HepG2 (cell line): ENCODE measurements around the gene LLGL1. TPM values are rescaled to one million over a fixed set of nuclear protein-coding genes. Genes with fewer than 3 reads are reported as not detected.
A peak's percentile ranks its signal among the peaks of the same experiment; 100 is the strongest.

Source experiments
- GPN1 ChIP-seq: sonication (generic); formaldehyde crosslinking; IDR thresholded peaks from 2 replicates; pipeline ENCODE4 v1.5.1; 2020; ENCODE audit warnings: missing genetic modification reagents, borderline replicate concordance
- HNRNPL ChIP-seq: fragments of 200-400 bp; formaldehyde crosslinking; IDR thresholded peaks from 2 replicates; pipeline ENCODE4 v1.6.1; 2017; ENCODE audit warnings: mild to moderate bottlenecking, low read depth, low read length
- JARID2 ChIP-seq: sonication (generic); formaldehyde crosslinking; IDR thresholded peaks from 2 replicates; pipeline ENCODE4 v1.8.1; 2023; ENCODE audit warnings: missing genetic modification reagents, inconsistent platforms; ENCODE audit not compliant: insufficient replicate concordance
- JUN ChIP-seq: sonication (generic); formaldehyde crosslinking; IDR thresholded peaks from 2 replicates; pipeline ENCODE4 v1.4.0; 2020; ENCODE audit warnings: mild to moderate bottlenecking, missing genetic modification reagents
- KDM5B ChIP-seq: sonication (generic); formaldehyde crosslinking; IDR thresholded peaks from 2 replicates; pipeline ENCODE4 v1.4.0; 2020; ENCODE audit warnings: missing genetic modification reagents, mild to moderate bottlenecking, borderline replicate concordance
- KLF12 ChIP-seq: sonication (generic); formaldehyde crosslinking; IDR thresholded peaks from 2 replicates; pipeline ENCODE4 v1.4.0; 2020; ENCODE audit warnings: missing genetic modification reagents, borderline replicate concordance
- MAZ ChIP-seq, 2 experiments: sonication (generic) in 1 of 2; formaldehyde crosslinking in 1 of 2; IDR thresholded peaks; 2 replicates each; pipeline versions ENCODE4 v1.5.0 to v1.6.1; 2012 to 2020; ENCODE audit warnings: low read depth in 2 of 2, mild to moderate bottlenecking in 2 of 2, borderline replicate concordance in 1 of 2, improper control_type of control experiment in 1 of 2, low read length in 1 of 2, missing genetic modification reagents in 1 of 2, moderate library complexity in 1 of 2
- MEIS1 ChIP-seq: sonication (generic); formaldehyde crosslinking; IDR thresholded peaks from 2 replicates; pipeline ENCODE4 v1.9.0; 2021; ENCODE audit warnings: mild to moderate bottlenecking, missing genetic modification reagents, moderate library complexity, borderline replicate concordance
- MTA3 ChIP-seq: sonication (generic); formaldehyde crosslinking; IDR thresholded peaks from 2 replicates; pipeline ENCODE4 v1.4.0; 2020; ENCODE audit warnings: missing genetic modification reagents
- NFKBIZ ChIP-seq: IDR thresholded peaks from 2 replicates; pipeline ENCODE4 v1.6.1; 2018; ENCODE audit warnings: missing genetic modification reagents, missing compliant biosample characterization
- NFYB ChIP-seq: sonication (generic); formaldehyde crosslinking; IDR thresholded peaks from 2 replicates; pipeline ENCODE4 v1.4.0; 2020; ENCODE audit warnings: missing genetic modification reagents
- POLR2G ChIP-seq: fragments of 200-400 bp; formaldehyde crosslinking; IDR thresholded peaks from 2 replicates; pipeline ENCODE4 v1.6.1; 2018; ENCODE audit warnings: mild to moderate bottlenecking, low read depth, low read length, moderate library complexity
- SALL1 ChIP-seq: sonication (generic); formaldehyde crosslinking; IDR thresholded peaks from 2 replicates; pipeline ENCODE4 v1.8.0; 2022; ENCODE audit warnings: mild to moderate bottlenecking, missing genetic modification reagents
- SRSF1 ChIP-seq: fragments of 200-400 bp; formaldehyde crosslinking; optimal IDR thresholded peaks from 2 replicates; pipeline ENCODE3; 2017; ENCODE audit warnings: mild to moderate bottlenecking, low read depth, low read length, moderate library complexity
- TBL1XR1 ChIP-seq: fragments of 150-350 bp; IDR thresholded peaks from 2 replicates; pipeline ENCODE4 v1.6.1; 2014; ENCODE audit warnings: borderline replicate concordance, low read length; ENCODE audit not compliant: partially characterized antibody
- TCF12 ChIP-seq, 2 experiments: fragments of 450-650 bp in 1 of 2; sonication (generic) in 1 of 2; formaldehyde crosslinking in 1 of 2; IDR thresholded peaks; 2 replicates each; pipeline versions ENCODE4 v1.6.1 to v1.8.0; 2017 to 2022; ENCODE audit warnings: antibody characterized with exemption in 1 of 2, mild to moderate bottlenecking in 1 of 2, missing genetic modification reagents in 1 of 2, moderate library complexity in 1 of 2
- TEAD2 ChIP-seq: sonication (generic); formaldehyde crosslinking; IDR thresholded peaks from 2 replicates; pipeline ENCODE4 v1.9.0; 2021; ENCODE audit warnings: missing genetic modification reagents
- TOE1 ChIP-seq: sonication (generic); formaldehyde crosslinking; IDR thresholded peaks from 2 replicates; pipeline ENCODE4 v1.4.0; 2020; ENCODE audit warnings: mild to moderate bottlenecking, missing genetic modification reagents
- ZC3H13 ChIP-seq: sonication (generic); formaldehyde crosslinking; IDR thresholded peaks from 2 replicates; pipeline ENCODE4 v1.8.1; 2023; ENCODE audit warnings: mild to moderate bottlenecking, missing genetic modification reagents, moderate library complexity
- ZFP90 ChIP-seq: sonication (generic); formaldehyde crosslinking; IDR thresholded peaks from 2 replicates; pipeline ENCODE4 v1.8.0; 2022; ENCODE audit warnings: missing genetic modification reagents, mild to moderate bottlenecking, inconsistent platforms, borderline replicate concordance
- ZKSCAN5 ChIP-seq: sonication (generic); formaldehyde crosslinking; IDR thresholded peaks from 2 replicates; pipeline ENCODE4 v1.5.1; 2020; ENCODE audit warnings: mild to moderate bottlenecking, missing genetic modification reagents
- ZNF143 ChIP-seq: sonication (generic); formaldehyde crosslinking; IDR thresholded peaks from 2 replicates; pipeline ENCODE4 v1.4.0; 2020; ENCODE audit warnings: missing genetic modification reagents
- ZNF160 ChIP-seq: sonication (generic); formaldehyde crosslinking; IDR thresholded peaks from 2 replicates; pipeline ENCODE4 v1.8.0; 2022; ENCODE audit warnings: mild to moderate bottlenecking, inconsistent platforms, missing genetic modification reagents
- ZNF234 ChIP-seq: sonication (generic); formaldehyde crosslinking; conservative IDR thresholded peaks from 2 replicates; pipeline ENCODE4 v1.5.1; 2020; ENCODE audit warnings: mild to moderate bottlenecking, missing genetic modification reagents
- ZNF329 ChIP-seq: sonication (generic); formaldehyde crosslinking; IDR thresholded peaks from 2 replicates; pipeline ENCODE4 v1.9.0; 2021; ENCODE audit warnings: low read depth, mild to moderate bottlenecking, missing genetic modification reagents
- ZNF501 ChIP-seq: sonication (generic); formaldehyde crosslinking; IDR thresholded peaks from 2 replicates; pipeline ENCODE4 v1.5.1; 2020; ENCODE audit warnings: mild to moderate bottlenecking, moderate library complexity, missing genetic modification reagents
- ZNF562 ChIP-seq: sonication (generic); formaldehyde crosslinking; IDR thresholded peaks from 2 replicates; pipeline ENCODE4 v1.8.0; 2022; ENCODE audit warnings: missing genetic modification reagents, borderline replicate concordance
- ZNF768 ChIP-seq: sonication (generic); formaldehyde crosslinking; IDR thresholded peaks from 2 replicates; pipeline ENCODE4 v1.4.0; 2020; ENCODE audit warnings: missing genetic modification reagents
- ZSCAN12 ChIP-seq: sonication (generic); formaldehyde crosslinking; IDR thresholded peaks from 2 replicates; pipeline ENCODE4 v1.9.0; 2021; ENCODE audit warnings: mild to moderate bottlenecking, missing genetic modification reagents
- polyA plus RNA-seq, 8 experiments: library from polyadenylated mRNA; depleted of rRNA in 3 of 8; stranded (reverse) in 7 of 8; unstranded in 1 of 8; fragments of >200 nt; fragmentation: Illumina TruSeq in 4 of 8; extraction: Trizol in 4 of 8; gene quantifications; 2 replicates each; pipeline versions ENCODE4 v1.2.1 to v1.2.3, GENCODE V29; 2011 to 2016; ENCODE audit warnings: low read depth in 4 of 8, missing spikeins in 1 of 8, mixed read lengths in 1 of 8; ENCODE audit not compliant: insufficient read depth in 1 of 8
- total RNA-seq, 5 experiments: library from RNA; depleted of rRNA; stranded (reverse); fragments of >200 nt; fragmentation: Illumina TruSeq; extraction: Trizol; gene quantifications; 2 replicates each; pipeline ENCODE4 v1.2.3, GENCODE V29; 2016; ENCODE audit warnings: low read depth in 1 of 5
- TF ChIP-seq, protein P1 (sequence below): fragments of 450-650 bp; IDR thresholded peaks from 2 replicates; pipeline ENCODE4 v1.6.1; 2017
- TF ChIP-seq, protein P2 (sequence below): IDR thresholded peaks from 2 replicates; pipeline ENCODE4 v1.6.1; 2016; ENCODE audit warnings: mild to moderate bottlenecking, missing biosample characterization, missing genetic modification reagents

LLGL1 gene
- total and polyA plus RNA-seq, 2 of the 13 experiments (the other 11 are each of a cell fraction or from before 2014, with no cell fraction given): 15.0 to 15.3 TPM

DNA sequence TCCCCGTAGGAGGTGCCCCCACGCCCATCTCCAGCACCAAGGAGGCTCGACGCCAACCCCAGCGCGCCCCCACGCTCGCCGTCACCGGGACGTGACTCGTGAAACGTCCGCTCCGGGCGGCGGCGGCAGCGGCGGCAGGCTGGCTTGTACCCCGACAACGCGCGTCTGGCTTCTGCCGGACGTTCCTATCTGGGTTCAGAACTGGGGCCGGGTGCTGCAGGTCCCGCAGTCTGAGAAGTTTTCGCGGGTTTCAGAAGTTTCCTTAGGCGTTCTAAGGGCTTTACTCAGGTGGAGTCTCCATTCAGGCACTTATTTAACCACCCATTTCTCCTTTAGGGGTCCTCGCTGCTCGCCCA is 42.5 kb upstream of the LLGL1 start (continued):
- TF ChIP-seq ZNF329 (CRISPR knock-in tag): peak; percentile 55; the same call in 1 of the 2 replicates
- TF ChIP-seq JUN: no peak
- no peak for TF ChIP-seq JARID2
- TF ChIP-seq NFKBIZ (CRISPR knock-in tag): no peak
- TF ChIP-seq ZNF143 (CRISPR knock-in tag): 0 out of 2 replicates have a peak, but pooled peaks have one; percentile 32
- no peak for TF ChIP-seq ZNF234
- no peak for TF ChIP-seq ZFP90 (CRISPR knock-in tag)
- 0 out of 2 replicates have a peak, but pooled peaks have one; percentile 34 for TF ChIP-seq KDM5B (CRISPR knock-in tag)
- TF ChIP-seq ZNF768 (CRISPR knock-in tag): peak; percentile 29; the same call in 1 of the 2 replicates
- TF ChIP-seq HNRNPL: 0 out of 2 replicates have a peak, but pooled peaks have one; percentile 7
- no peak for TF ChIP-seq TBL1XR1
- TF ChIP-seq, protein P1, sequence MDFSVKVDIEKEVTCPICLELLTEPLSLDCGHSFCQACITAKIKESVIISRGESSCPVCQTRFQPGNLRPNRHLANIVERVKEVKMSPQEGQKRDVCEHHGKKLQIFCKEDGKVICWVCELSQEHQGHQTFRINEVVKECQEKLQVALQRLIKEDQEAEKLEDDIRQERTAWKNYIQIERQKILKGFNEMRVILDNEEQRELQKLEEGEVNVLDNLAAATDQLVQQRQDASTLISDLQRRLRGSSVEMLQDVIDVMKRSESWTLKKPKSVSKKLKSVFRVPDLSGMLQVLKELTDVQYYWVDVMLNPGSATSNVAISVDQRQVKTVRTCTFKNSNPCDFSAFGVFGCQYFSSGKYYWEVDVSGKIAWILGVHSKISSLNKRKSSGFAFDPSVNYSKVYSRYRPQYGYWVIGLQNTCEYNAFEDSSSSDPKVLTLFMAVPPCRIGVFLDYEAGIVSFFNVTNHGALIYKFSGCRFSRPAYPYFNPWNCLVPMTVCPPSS: no peak
- TF ChIP-seq TCF12 (IDR thresholded peaks at IDR 0.05): no peak
- TF ChIP-seq TCF12 (CRISPR knock-in tag; IDR thresholded peaks at IDR 0.05): no peak
- no peak; the same call in none of the 2 replicates for TF ChIP-seq KLF12 (CRISPR knock-in tag)
- TF ChIP-seq MTA3: no peak
- TF ChIP-seq, protein P2, sequence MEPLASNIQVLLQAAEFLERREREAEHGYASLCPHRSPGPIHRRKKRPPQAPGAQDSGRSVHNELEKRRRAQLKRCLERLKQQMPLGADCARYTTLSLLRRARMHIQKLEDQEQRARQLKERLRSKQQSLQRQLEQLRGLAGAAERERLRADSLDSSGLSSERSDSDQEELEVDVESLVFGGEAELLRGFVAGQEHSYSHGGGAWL (CRISPR knock-in tag): no peak
- TF ChIP-seq ZNF160 (CRISPR knock-in tag): 0 out of 2 replicates have a peak, but pooled peaks have one; percentile 47
- TF ChIP-seq SALL1 (CRISPR knock-in tag): no peak; the same call in none of the 2 replicates
- no peak; the same call in 1 of the 2 replicates for TF ChIP-seq ZSCAN12 (CRISPR knock-in tag)
- peak; percentile 88 for TF ChIP-seq POLR2G
- TF ChIP-seq NFYB (CRISPR knock-in tag): no peak
- TF ChIP-seq TOE1 (CRISPR knock-in tag): 0 out of 2 replicates have a peak, but pooled peaks have one; percentile 24
- no peak for TF ChIP-seq TEAD2
- peak; percentile 80 for TF ChIP-seq SRSF1
- peak; percentile 95 for TF ChIP-seq ZNF501
- 0 out of 2 replicates have a peak, but pooled peaks have one; percentile 31 for TF ChIP-seq ZKSCAN5 (CRISPR knock-in tag)
- 0 out of 2 replicates have a peak, but pooled peaks have one; percentile 34 for TF ChIP-seq GPN1 (CRISPR knock-in tag)
- TF ChIP-seq ZC3H13 (CRISPR knock-in tag): peak; percentile 79; the same call in 1 of the 2 replicates
- TF ChIP-seq ZNF562: no peak
- peak; percentile 91; the same call in 1 of the 2 replicates for TF ChIP-seq MEIS1 (CRISPR knock-in tag)
- TF ChIP-seq MAZ (IDR thresholded peaks at IDR 0.05; ENCODE audit: borderline replicate concordance, low read depth, low read length): no peak
- TF ChIP-seq MAZ (CRISPR knock-in tag; IDR thresholded peaks at IDR 0.05; ENCODE audit: low read depth): no peak
